Body of pancreas (tissue), 4 donors: ENCODE results near the gene SCNN1G. TPM values are rescaled to one million over a fixed set of nuclear protein-coding genes. Genes with fewer than 3 reads are reported as not detected.
A peak's percentile ranks its signal among the peaks of the same experiment; 100 is the strongest.

Source experiments
- ATAC-seq: fragments of 150-250 bp; one replicate; pipeline ENCODE4 v1.9.1; 2016
- DNase-seq, 4 donors: peaks; one replicate each; pipeline ENCODE4 v3.0.0-alpha.2; 2019
- H3K27ac ChIP-seq, 4 donors: fragments of 200-600 bp; sonication (generic); 1 replicate in 3 of 4; 2 replicates in 1 of 4; pipeline versions ENCODE4 v1.5.1 to v1.6.1; 2016 to 2019; ENCODE audit warnings: mild to moderate bottlenecking in 1 of 4, mixed read lengths in 1 of 4, moderate library complexity in 1 of 4
- H3K27me3 ChIP-seq, 2 donors: fragments of 200-600 bp; sonication (generic); one replicate each; pipeline ENCODE4 v1.6.0; 2016; ENCODE audit warnings: mild to moderate bottlenecking in 1 of 2
- H3K36me3 ChIP-seq, 2 donors: fragments of 200-600 bp; sonication (generic); replicated peaks in 1 of 2; 2 replicates each; pipeline ENCODE4 v1.5.1; 2016; ENCODE audit warnings: low read depth in 2 of 2; ENCODE audit not compliant: insufficient read depth in 1 of 2
- H3K4me1 ChIP-seq: fragments of 200-600 bp; sonication (generic); one replicate; pipeline ENCODE4 v1.6.0; 2016
- H3K4me3 ChIP-seq, 2 donors: fragments of 200-600 bp; sonication (generic); 1 replicate in 1 of 2; 2 replicates in 1 of 2; pipeline ENCODE4 v1.5.1; 2016 to 2019
- H3K9me3 ChIP-seq, 3 donors: fragments of 200-600 bp; sonication (generic); 1 replicate in 2 of 3; 2 replicates in 1 of 3; pipeline ENCODE4 v1.5.1; 2016
- CTCF ChIP-seq, 7 experiments: fragments of 450-650 bp in 4 of 7; fragments of 200-600 bp in 3 of 7; sonication (generic) in 3 of 7; IDR thresholded peaks; one replicate each; pipeline ENCODE4 v1.5.1; 2016 to 2019; ENCODE audit warnings: antibody characterized with exemption in 7 of 7
- POLR2A ChIP-seq, 3 donors: fragments of 450-650 bp; IDR thresholded peaks; one replicate each; pipeline ENCODE4 v1.6.1; 2016; ENCODE audit warnings: antibody characterized with exemption in 3 of 3, mild to moderate bottlenecking in 2 of 3
- WGBS, 2 donors: methylation state at CpG; one replicate each; pipeline ENCODE4 v1.1.5; 2017; 5-methylcytosine and 5-hydroxymethylcytosine counted together
- intact Hi-C: fragments of 100-400 bp; cut with DNase I; formaldehyde crosslinking; loops from one replicate; pipeline ENCODE4 v1.15.1; 2023
- total RNA-seq, 2 donors: library from RNA; depleted of rRNA; stranded (reverse); fragments of >200 nt; gene quantifications; one replicate each; pipeline ENCODE4 v1.1.0, GENCODE V29; 2016

SCNN1G gene
- total RNA-seq, 2 donors from 2014 or later = 0.26 to 1.6 TPM

- no peak for ATAC-seq
- no peak for DNase-seq
- no peak overlapping the region for H3K4me3 ChIP-seq
- no peaks in the 10 kb centered on the region for H3K36me3 ChIP-seq
- no peak for TF ChIP-seq CTCF (IDR thresholded peaks at IDR 0.05)
- TF ChIP-seq POLR2A (IDR thresholded peaks at IDR 0.05) = no peak
- 47 to 77% methylated on average over 1 of the region's 1 CpG for whole genome bisulfite sequencing, 2 donors
- intact Hi-C loops = no loop called here
- no peaks in the 10 kb centered on the region for H3K9me3 ChIP-seq
- H3K27me3 ChIP-seq = no peaks in the 10 kb centered on the region
- H3K27ac ChIP-seq = no peak overlapping the region
- H3K4me1 ChIP-seq = no peaks in the 10 kb centered on the region
Observed at GRCh38 chr16:23240994-23241393, 58.4 kb downstream of the SCNN1G start.

- no peak for TF ChIP-seq CTCF (IDR thresholded peaks at IDR 0.05)
- no peak for TF ChIP-seq POLR2A (IDR thresholded peaks at IDR 0.05)
- H3K27me3 ChIP-seq = no peaks in the 10 kb centered on the region
- intact Hi-C loops = no loop called here
- no peaks in the 10 kb centered on the region for H3K4me1 ChIP-seq
- H3K36me3 ChIP-seq = no peaks in the 10 kb centered on the region
- DNase-seq = no peak
- no peak overlapping the region for H3K4me3 ChIP-seq
- no peaks in the 10 kb centered on the region for H3K9me3 ChIP-seq
- no peak for ATAC-seq
- H3K27ac ChIP-seq = no peak overlapping the region
Observed at GRCh38 chr16:23244122-23244521, 61.6 kb downstream of the SCNN1G start.

GRCh38 chr16:23245268-23245667 lies 62.7 kb downstream of the SCNN1G start:
- no peak for TF ChIP-seq POLR2A (IDR thresholded peaks at IDR 0.05)
- TF ChIP-seq CTCF (IDR thresholded peaks at IDR 0.05) = no peak
- H3K4me1 ChIP-seq = no peaks in the 10 kb centered on the region
- no peaks in the 10 kb centered on the region for H3K9me3 ChIP-seq
- no peak overlapping the region for H3K4me3 ChIP-seq
- intact Hi-C loops = no loop called here
- DNase-seq (peak in 2 of 4 donors; percentile 11 to 23), ATAC-seq (no peak)
- 61 to 69% methylated on average over 5 to 6 of the region's 6 CpGs for WGBS, 2 donors
- H3K27ac ChIP-seq = no peak overlapping the region
- H3K36me3 ChIP-seq = no peaks in the 10 kb centered on the region
- no peaks in the 10 kb centered on the region for H3K27me3 ChIP-seq

- WGBS, 2 donors = 64 to 65% methylated on average over 9 of the region's 9 CpGs
- DNase-seq = no peak
- no peaks in the 10 kb centered on the region for H3K9me3 ChIP-seq
- no peaks in the 10 kb centered on the region for H3K4me1 ChIP-seq
- no peak for TF ChIP-seq CTCF (IDR thresholded peaks at IDR 0.05)
- TF ChIP-seq POLR2A (IDR thresholded peaks at IDR 0.05) = no peak
- ATAC-seq = no peak
- no peaks in the 10 kb centered on the region for H3K36me3 ChIP-seq
- H3K4me3 ChIP-seq = no peak overlapping the region
- no peak overlapping the region for H3K27ac ChIP-seq
- intact Hi-C loops = no loop called here
- H3K27me3 ChIP-seq = no peaks in the 10 kb centered on the region
Observed at GRCh38 chr16:23248261-23249194, 66.0 kb downstream of the SCNN1G start.

GRCh38 chr16:23249830-23250229 lies 67.3 kb downstream of the SCNN1G start:
- no peak overlapping the region for H3K4me3 ChIP-seq
- H3K4me1 ChIP-seq = no peaks in the 10 kb centered on the region
- intact Hi-C loops = no loop called here
- H3K27ac ChIP-seq = no peak overlapping the region
- no peaks in the 10 kb centered on the region for H3K27me3 ChIP-seq
- no peaks in the 10 kb centered on the region for H3K36me3 ChIP-seq
- no peak for TF ChIP-seq POLR2A (IDR thresholded peaks at IDR 0.05)
- TF ChIP-seq CTCF (IDR thresholded peaks at IDR 0.05) = no peak
- DNase-seq (no peak), ATAC-seq (no peak)
- 50 to 61% methylated on average over 1 of the region's 1 CpG for WGBS, 2 donors
- H3K9me3 ChIP-seq = no peaks in the 10 kb centered on the region
